ENCODE data around the gene GFRA3.
"Not testable (repeated sequence)": the region's sequence is repeated elsewhere in the genome, so short reads cannot be mapped to it uniquely, and the experiment has no call there.

The GFRA3 gene

DNA sequence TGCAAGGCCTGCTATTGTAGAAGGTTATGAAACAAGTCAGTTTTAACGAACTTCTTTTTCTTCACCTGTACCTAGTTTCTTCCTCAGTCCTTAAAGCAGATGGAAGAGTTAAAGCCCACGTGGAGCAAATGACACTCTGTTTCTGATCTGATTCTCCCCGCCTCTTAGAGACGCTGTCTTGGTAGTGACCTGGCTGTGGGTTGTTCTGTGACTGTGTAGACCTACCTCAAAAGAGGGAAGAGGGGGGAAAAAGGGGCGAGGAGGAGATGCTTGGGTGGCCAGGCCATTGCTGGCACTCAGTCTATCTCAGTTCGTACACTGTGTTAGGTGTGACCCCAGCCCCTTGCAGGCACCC is 610 bp downstream of the GFRA3 start:
- Mint-ChIP-seq H3K27me3 (ENCODE audit: low read depth) (peaks cover 33% of the 10 kb centered on the region), H3K27ac (no peak overlapping the region), H3K4me1 (ENCODE audit: low read depth) (peaks cover 6% of the 10 kb centered on the region), H3K36me3 (ENCODE audit: low read depth) (no peaks in the 10 kb centered on the region), H3K4me3 (peak overlapping the region; percentile 55), H3K9me3 (no peaks in the 10 kb centered on the region)
- no peak for DNase-seq (ENCODE audit: low spot score)

DNA sequence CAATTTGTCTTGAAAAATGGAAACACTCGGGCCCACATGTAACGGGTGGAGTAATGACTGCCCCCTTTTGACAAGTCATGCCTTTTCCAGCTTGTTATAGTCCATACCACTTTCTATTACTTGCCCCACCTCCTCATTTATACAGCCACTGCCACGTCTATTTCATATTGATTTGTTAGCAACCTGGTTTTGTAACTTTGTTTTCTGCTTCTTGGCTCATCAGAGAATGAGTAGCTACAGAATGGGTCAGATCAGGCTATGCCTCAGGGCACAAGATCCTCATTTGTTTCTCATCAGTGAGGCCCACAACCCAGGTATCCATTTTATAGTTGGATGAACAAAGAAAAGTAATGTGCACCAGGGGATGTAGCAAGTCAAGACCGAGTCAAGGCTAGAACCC is 1.7 kb downstream of the GFRA3 start:
- H3K36me3 Mint-ChIP-seq (ENCODE audit: low read depth): no peaks in the 10 kb centered on the region
- no peaks in the 10 kb centered on the region for H3K9me3 Mint-ChIP-seq
- DNase-seq (ENCODE audit: low spot score): no peak
- peaks cover 6% of the 10 kb centered on the region for H3K4me1 Mint-ChIP-seq (ENCODE audit: low read depth)
- H3K27me3 Mint-ChIP-seq (ENCODE audit: low read depth): peaks cover 33% of the 10 kb centered on the region
- no peak overlapping the region for H3K27ac Mint-ChIP-seq
- no peak overlapping the region for H3K4me3 Mint-ChIP-seq

DNA sequence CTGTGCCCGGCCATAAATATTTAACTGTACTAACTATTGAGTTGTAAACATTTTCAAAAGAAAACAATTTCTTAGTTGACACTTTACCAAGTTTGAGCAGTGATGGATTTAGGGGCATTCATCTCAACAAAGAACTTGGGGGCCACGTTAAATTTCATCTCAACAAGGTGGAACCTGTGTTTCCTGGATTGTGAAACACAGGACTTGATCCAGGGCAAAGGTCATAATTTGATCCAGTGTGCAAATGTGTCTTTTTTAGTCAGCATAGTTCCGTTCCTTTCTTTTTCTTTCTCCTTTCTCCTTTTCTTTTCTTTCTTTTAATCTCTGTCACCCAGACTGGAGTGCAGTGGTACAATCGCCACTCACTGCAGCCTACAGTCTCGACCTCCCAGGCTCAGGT is 3.1 kb downstream of the GFRA3 start:
- Mint-ChIP-seq H3K4me1 (ENCODE audit: low read depth) (peaks cover 6% of the 10 kb centered on the region), H3K27ac (no peak overlapping the region), H3K27me3 (ENCODE audit: low read depth) (peaks cover 34% of the 10 kb centered on the region), H3K4me3 (no peak overlapping the region), H3K9me3 (no peaks in the 10 kb centered on the region), H3K36me3 (ENCODE audit: low read depth) (no peaks in the 10 kb centered on the region)
- DNase-seq (ENCODE audit: low spot score): no peak

DNA sequence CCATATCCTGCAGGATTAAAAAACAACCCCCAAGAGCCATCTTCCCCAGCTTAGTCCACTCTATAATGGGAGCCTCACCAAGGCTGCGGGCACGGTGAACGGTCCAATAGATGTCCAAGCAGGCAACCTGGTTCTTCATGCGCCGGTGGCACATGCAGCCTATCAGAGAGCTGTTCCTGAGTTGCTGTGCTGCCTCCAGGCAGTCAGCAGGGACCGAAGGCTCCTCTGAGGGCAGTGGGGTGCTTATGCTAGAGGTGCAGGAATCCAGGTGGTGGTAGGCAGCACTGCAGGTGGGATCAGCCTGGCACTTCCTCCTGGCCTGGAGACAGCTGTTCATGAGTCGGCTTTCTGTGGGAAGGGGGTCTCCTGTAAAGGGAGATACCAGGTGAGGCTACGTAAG is 10.2 kb downstream of the GFRA3 start:
- DNase-seq (ENCODE audit: low spot score): no peak
- Mint-ChIP-seq H3K36me3 (ENCODE audit: low read depth) (no peaks in the 10 kb centered on the region), H3K27me3 (ENCODE audit: low read depth) (peaks cover 5% of the 10 kb centered on the region), H3K4me3 (no peak overlapping the region), H3K27ac (no peak overlapping the region), H3K4me1 (ENCODE audit: low read depth) (no peaks in the 10 kb centered on the region), H3K9me3 (no peaks in the 10 kb centered on the region)

DNA sequence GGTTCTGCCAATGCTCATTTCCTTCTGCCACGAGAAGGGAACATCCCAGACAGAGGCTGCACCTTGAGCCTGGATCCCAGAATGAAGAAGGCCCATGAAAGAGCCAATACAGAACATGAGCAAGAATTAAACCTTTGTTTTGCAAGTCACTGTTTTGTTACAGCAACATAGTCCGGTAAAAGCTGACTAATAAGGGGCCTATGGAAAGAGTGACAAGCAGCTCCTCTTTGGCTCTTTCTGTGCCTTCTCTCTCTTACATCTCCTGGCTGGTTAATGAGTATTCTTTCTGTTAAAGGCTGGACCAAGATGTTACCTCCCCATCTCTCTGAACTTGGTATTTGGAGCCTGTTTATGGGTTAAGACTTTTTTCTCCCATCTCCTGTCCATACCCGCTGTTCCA is 10.8 kb downstream of the GFRA3 start:
- peaks cover 5% of the 10 kb centered on the region for H3K27me3 Mint-ChIP-seq (ENCODE audit: low read depth)
- no peak overlapping the region for H3K27ac Mint-ChIP-seq
- H3K9me3 Mint-ChIP-seq: no peaks in the 10 kb centered on the region
- H3K36me3 Mint-ChIP-seq (ENCODE audit: low read depth): no peaks in the 10 kb centered on the region
- H3K4me3 Mint-ChIP-seq: no peak overlapping the region
- DNase-seq (ENCODE audit: low spot score): no peak
- H3K4me1 Mint-ChIP-seq (ENCODE audit: low read depth): no peaks in the 10 kb centered on the region

DNA sequence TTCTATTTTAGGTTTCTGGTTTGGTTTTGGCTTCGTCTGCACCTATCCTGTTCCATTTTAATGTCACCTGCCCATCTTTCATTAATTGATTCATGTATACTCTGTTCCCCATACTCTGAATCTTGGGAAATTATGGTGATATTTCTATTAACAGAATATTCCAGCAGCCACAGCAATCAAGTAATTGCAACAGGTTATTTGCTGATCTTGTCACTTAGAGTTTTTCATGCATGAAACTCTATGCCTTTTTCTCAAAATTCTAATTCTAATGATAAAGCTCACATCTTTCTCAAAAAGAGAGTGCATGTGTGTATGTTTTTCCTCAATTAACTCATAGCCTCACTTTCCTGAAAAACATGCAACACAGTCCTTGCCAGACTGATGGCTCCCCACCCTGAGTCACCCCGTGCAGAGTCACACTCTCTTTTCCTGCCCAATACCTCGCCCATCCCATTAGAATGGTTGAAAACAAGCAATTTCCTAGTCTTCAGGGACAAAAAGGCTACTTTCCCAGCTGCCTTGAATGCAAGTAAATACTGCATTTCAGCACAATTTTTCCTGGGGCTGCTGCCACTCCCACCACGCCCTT is 15.6 kb downstream of the GFRA3 start:
- H3K36me3 Mint-ChIP-seq (ENCODE audit: low read depth): no peaks in the 10 kb centered on the region
- H3K9me3 Mint-ChIP-seq: no peaks in the 10 kb centered on the region
- H3K27ac Mint-ChIP-seq: no peak overlapping the region
- H3K4me1 Mint-ChIP-seq (ENCODE audit: low read depth): no peaks in the 10 kb centered on the region
- H3K27me3 Mint-ChIP-seq (ENCODE audit: low read depth): peaks cover 12% of the 10 kb centered on the region
- no peak overlapping the region for H3K4me3 Mint-ChIP-seq
- no peak for DNase-seq (ENCODE audit: low spot score)

DNA sequence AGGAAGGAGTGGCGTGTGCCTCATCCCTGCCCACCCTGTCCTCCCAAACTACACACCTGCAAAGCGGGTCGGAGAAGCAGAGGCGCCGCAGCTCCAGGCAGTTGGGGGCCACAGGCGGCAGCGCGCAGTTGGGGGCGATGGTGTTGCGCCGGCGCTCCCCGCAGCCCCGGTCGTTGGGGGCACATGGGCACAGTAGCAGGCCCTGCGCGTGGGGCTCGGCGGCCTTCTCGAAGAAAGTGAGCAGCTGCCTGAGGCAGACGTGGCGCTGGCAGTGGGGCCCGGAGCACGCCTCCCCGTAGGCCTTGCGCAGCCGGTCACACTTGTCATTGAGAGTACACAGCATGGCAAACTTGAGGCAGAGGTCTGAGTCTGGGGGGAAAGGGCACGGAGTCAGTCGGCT is 16.8 kb downstream of the GFRA3 start:
- Mint-ChIP-seq H3K4me1 (ENCODE audit: low read depth) (no peaks in the 10 kb centered on the region), H3K4me3 (no peak overlapping the region), H3K27ac (no peak overlapping the region), H3K36me3 (ENCODE audit: low read depth) (no peaks in the 10 kb centered on the region), H3K9me3 (no peaks in the 10 kb centered on the region), H3K27me3 (ENCODE audit: low read depth) (peaks cover 16% of the 10 kb centered on the region)
- DNase-seq (ENCODE audit: low spot score): no peak

DNA sequence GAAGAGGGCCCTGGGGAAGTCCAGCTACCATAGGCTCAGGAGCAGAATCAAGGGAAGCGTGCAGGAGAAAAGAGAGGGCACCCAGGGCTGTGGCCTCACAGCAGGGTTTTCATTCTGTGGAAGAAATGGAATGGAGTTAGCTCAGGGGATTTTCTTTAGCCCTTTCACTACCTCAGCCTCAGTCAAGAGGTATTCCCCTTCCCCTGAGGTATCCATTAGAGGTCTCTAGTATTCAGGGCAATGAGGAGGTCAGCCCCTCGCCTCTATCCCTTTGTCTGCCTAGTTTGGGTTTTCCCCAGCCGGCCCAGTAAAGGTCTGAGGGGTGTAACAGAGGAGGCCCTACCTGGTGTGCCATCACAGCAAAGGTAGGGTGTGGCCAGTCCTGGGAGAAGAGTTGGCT is 21.5 kb downstream of the GFRA3 start:
- Mint-ChIP-seq H3K27me3 (ENCODE audit: low read depth) (peaks cover 13% of the 10 kb centered on the region), H3K27ac (no peak overlapping the region), H3K9me3 (no peaks in the 10 kb centered on the region), H3K4me1 (ENCODE audit: low read depth) (no peaks in the 10 kb centered on the region), H3K4me3 (no peak overlapping the region), H3K36me3 (ENCODE audit: low read depth) (no peaks in the 10 kb centered on the region)
- no peak for DNase-seq (ENCODE audit: low spot score)

DNA sequence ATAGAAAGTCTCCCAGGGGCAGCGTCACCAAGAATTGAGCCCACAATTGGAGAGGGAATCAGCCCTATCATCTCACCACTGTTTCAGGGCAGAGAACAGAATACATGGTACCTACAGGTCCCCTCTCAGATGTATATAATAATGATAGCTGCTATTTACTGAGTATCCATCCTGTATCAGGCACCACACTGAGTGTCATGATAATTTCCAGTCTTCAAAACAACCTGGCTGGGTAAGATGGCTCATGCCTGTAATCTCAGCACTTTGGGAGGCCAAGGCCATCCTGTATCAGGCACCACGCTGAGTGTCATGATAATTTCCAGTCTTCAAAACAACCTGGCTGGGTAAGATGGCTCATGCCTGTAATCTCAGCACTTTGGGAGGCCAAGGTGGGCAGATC is 26.6 kb downstream of the GFRA3 start:
- not testable (repeated sequence) for H3K4me3 Mint-ChIP-seq; DNase-seq (ENCODE audit: low spot score); H3K36me3 Mint-ChIP-seq (ENCODE audit: low read depth); H3K4me1 Mint-ChIP-seq (ENCODE audit: low read depth); H3K9me3 Mint-ChIP-seq; H3K27ac Mint-ChIP-seq
- peaks cover 16% of the 10 kb centered on the region for H3K27me3 Mint-ChIP-seq (ENCODE audit: low read depth)

DNA sequence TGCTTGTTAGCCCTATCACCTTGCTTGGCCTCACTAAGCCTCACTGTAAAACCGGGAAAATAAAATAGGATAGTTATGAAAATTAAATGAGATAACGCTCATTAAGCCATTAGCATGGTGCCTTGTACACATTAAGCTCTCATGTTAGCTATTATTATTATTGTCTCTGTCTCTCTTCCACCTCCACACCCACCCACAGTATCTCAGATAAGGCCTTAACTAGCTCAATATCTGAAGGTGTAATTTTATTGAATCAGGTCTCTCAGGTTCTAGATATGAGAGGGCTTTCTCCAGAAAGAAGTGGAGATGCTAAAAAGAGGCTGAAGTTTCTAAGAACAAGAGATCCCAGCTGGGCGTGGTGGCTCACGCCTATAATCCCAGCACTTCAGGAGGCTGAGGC is 27.6 kb downstream of the GFRA3 start:
- Mint-ChIP-seq H3K36me3 (ENCODE audit: low read depth) (no peaks in the 10 kb centered on the region), H3K4me3 (no peak overlapping the region), H3K27ac (no peak overlapping the region), H3K27me3 (ENCODE audit: low read depth) (peaks cover 23% of the 10 kb centered on the region), H3K9me3 (no peaks in the 10 kb centered on the region), H3K4me1 (ENCODE audit: low read depth) (no peaks in the 10 kb centered on the region)
- no peak for DNase-seq (ENCODE audit: low spot score)

DNA sequence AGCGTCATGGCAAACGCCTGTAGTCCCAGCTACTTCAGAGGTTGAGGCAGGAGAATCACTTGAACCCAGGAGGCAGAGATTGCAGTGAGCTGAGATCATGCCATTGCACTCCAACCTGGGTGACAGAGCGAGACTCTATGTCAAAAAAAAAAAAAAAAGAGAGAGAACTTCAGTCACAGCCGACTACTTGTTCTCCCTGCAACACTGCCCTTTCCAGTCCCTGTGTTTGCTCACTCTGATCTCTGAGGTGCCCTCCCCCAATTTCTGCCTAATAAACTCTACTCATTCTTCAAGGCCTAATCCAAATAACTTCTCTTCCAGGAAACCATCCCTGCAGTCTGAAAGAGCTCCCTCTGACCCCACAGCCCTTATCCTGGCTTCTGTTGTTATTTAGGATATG is 28.1 kb downstream of the GFRA3 start:
- no peaks in the 10 kb centered on the region for H3K9me3 Mint-ChIP-seq
- no peaks in the 10 kb centered on the region for H3K36me3 Mint-ChIP-seq (ENCODE audit: low read depth)
- no peak overlapping the region for H3K27ac Mint-ChIP-seq
- peaks cover 26% of the 10 kb centered on the region for H3K27me3 Mint-ChIP-seq (ENCODE audit: low read depth)
- H3K4me3 Mint-ChIP-seq: no peak overlapping the region
- no peak for DNase-seq (ENCODE audit: low spot score)
- H3K4me1 Mint-ChIP-seq (ENCODE audit: low read depth): peaks cover 1% of the 10 kb centered on the region

DNA sequence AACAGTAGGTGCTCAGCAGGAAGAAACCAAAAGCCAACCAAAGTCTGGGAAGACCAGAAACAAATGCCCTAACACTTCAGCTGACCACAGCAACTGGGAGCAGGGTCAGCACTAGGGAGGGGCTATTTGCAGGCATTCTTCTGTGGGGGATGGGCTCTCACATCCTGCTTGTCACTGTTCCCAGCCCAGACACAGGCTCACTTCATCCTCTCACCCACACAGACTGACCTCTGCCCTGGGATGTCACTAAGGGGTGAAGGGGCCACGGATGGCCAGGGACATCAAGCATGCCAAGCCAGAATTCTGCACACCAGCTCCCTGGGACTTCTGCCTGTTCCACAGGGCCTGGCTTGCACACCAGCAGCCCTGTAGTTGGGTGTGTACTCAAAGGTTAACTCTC is 28.7 kb downstream of the GFRA3 start:
- Mint-ChIP-seq H3K27me3 (ENCODE audit: low read depth) (peaks cover 32% of the 10 kb centered on the region), H3K36me3 (ENCODE audit: low read depth) (no peaks in the 10 kb centered on the region), H3K4me1 (ENCODE audit: low read depth) (peaks cover 8% of the 10 kb centered on the region), H3K4me3 (no peak overlapping the region), H3K9me3 (no peaks in the 10 kb centered on the region), H3K27ac (no peak overlapping the region)
- DNase-seq (ENCODE audit: low spot score): no peak

DNA sequence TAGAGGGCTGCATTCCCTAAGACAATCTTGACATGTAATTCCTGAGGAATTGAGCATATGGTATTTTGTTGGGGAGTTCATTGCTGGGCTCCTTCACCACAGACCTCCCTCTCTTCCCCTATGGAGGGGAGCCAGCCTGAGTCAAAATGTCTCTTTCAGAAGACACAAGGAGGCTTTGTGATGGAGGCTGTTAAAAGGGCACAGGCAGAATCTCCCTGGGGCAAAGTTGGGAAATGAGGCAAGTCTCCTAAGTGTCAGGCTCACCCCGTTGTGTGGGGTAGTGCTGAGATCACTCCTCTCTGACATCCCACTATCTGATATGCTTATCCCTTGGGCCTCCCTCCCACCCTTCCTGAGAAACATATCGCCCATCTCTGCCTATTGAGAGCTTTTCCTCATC is 30.6 kb downstream of the GFRA3 start:
- no peak overlapping the region for H3K27ac Mint-ChIP-seq
- H3K27me3 Mint-ChIP-seq (ENCODE audit: low read depth): peaks cover 46% of the 10 kb centered on the region

DNA sequence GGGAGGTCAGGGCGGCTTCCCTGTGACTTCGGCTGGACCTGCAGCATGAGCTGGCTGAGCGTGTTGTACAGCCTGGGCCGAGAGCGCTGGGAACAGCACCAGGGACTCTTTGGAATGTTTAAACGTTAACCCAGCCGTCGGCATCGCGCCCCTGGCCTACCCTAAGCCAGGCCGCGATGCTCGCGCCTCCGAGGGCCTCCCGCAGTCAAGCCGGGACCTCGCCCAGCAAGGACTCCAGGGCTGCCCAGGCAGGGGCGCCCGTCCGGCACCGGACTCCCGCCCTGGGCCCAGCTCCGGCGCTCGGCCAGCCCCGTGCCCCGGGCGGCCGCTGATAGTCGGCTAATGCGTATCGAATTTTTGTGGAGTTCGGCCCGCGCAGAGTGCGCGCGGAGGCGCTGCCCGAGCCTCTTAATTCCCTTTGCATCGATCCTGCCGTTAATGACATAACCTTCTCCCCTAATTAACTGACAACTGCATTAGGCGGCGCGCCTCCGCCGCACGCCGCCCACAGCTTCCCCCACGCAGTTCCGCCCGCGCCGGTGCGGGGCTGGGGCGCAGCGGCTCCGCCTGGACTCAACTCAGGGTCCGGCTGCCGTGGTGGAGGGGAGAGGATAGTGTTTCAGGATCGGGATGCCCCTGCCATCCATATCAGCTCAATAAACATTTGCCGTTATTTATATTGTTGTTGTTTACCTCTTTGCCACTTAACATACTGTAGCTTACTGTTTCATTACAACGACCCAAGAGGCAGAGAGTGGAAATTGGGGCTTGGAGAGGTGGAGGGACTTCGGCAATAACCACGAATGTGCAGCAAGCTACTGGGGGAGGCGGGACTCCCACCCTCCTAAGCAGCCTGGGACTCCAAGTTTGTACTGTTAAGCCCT is 32.5 kb downstream of the GFRA3 start:
- Mint-ChIP-seq H3K36me3 (ENCODE audit: low read depth) (no peaks in the 10 kb centered on the region), H3K9me3 (no peaks in the 10 kb centered on the region), H3K4me1 (ENCODE audit: low read depth) (peaks cover 11% of the 10 kb centered on the region), H3K4me3 (peak overlapping the region; percentile 48), H3K27ac (no peak overlapping the region), H3K27me3 (ENCODE audit: low read depth) (peaks cover 46% of the 10 kb centered on the region)
- DNase-seq (ENCODE audit: low spot score): no peak

More for the DNA sequence above, 30.6 kb downstream of the GFRA3 start:
- H3K4me1 Mint-ChIP-seq (ENCODE audit: low read depth): peaks cover 11% of the 10 kb centered on the region
- no peaks in the 10 kb centered on the region for H3K36me3 Mint-ChIP-seq (ENCODE audit: low read depth)
- no peak for DNase-seq (ENCODE audit: low spot score)
- H3K4me3 Mint-ChIP-seq: no peak overlapping the region
- no peaks in the 10 kb centered on the region for H3K9me3 Mint-ChIP-seq

Data from T-helper 2 cell treated with Interferon-gamma antibody and Interleukin-4, amounts not matched to agents 5 μg/mL and 100 μg/mL, for 36 hours (primary cell).